HG02885 (cell line): ENCODE data around the gene RABGGTA.

Experiments used
- ATAC-seq: cut with Tn5 transposase; IDR thresholded peaks from one replicate; pipeline ENCODE4 v1.9.1; 2021; ENCODE audit warnings: mild to moderate bottlenecking; ENCODE audit not compliant: unreplicated experiment, poor library complexity

The RABGGTA gene, protein sequence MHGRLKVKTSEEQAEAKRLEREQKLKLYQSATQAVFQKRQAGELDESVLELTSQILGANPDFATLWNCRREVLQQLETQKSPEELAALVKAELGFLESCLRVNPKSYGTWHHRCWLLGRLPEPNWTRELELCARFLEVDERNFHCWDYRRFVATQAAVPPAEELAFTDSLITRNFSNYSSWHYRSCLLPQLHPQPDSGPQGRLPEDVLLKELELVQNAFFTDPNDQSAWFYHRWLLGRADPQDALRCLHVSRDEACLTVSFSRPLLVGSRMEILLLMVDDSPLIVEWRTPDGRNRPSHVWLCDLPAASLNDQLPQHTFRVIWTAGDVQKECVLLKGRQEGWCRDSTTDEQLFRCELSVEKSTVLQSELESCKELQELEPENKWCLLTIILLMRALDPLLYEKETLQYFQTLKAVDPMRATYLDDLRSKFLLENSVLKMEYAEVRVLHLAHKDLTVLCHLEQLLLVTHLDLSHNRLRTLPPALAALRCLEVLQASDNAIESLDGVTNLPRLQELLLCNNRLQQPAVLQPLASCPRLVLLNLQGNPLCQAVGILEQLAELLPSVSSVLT

GRCh38 chr14:24271134-24271833 lies at the start of gene RABGGTA:
RABGGTA (minus strand) TSS chr14:24271597; CDS start chr14:24271115, 482 bp downstream.
- ATAC-seq = peak; percentile 90

DNA sequence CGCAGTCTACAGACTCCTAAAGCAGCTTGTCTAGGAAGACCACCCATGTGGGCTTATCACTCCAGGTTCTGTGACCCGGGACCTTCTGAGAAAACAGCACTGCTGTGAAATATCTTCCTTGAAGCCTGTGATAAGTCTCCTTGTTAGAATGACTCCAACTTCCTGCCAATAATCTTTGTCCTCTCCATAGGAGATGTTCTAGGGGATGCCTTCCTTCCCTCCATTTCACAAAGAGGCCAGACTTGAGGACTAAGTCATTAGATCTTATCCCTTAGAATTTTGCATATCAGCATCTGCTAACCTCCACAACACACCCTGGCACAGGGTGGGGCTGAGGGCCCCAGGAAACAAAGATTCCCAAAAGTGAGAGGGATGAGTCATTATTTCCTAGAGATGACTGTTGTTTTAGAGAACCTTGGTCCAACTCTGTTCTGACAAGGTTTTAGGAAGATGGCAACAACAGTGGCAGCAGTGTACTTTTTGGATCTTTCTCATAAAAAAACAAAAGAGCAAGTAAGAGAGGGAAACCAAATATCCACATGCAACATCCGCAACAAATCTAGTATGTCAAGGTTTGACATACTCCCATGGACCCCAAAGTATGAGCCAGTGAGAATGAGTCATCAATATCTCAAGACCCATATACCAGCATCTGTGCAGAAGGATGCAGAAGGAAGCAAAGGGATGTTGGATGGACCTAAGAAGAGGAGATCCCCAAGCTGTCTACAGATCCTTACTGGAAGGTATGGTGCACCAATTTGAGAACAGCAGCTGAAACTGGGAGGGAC lies 45.9 kb upstream of the RABGGTA start:
- no peak for ATAC-seq

- ATAC-seq = no peak
Observed at GRCh38 chr14:24316597-24316950, 45.2 kb upstream of the RABGGTA start.

GRCh38 chr14:24315807-24316596 lies 44.6 kb upstream of the RABGGTA start:
- no peak for ATAC-seq

DNA sequence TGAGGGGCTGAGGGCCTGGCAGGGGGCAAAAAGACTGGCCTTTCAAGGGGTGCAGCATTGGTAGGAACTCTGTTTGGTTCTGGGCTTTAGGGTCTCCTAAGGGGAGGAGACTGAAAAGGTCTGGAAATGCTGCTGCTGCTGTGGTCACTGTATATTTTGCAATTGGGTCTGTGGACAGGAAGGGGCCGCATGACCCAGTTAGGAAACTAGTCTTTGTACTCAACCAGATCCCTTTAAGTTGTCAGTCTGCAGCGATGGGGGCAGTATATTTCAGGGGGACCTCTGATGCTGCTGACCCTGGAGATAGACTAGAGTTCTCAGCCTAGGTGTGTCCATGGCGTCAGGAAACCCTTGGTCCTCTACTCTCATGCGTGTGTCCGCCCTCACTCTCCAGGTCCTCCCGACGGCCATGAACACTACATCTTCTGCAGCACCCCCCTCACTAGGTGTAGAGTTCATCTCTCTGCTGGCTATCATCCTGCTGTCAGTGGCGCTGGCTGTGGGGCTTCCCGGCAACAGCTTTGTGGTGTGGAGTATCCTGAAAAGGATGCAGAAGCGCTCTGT lies 43.9 kb upstream of the RABGGTA start:
- ATAC-seq = no peak

DNA sequence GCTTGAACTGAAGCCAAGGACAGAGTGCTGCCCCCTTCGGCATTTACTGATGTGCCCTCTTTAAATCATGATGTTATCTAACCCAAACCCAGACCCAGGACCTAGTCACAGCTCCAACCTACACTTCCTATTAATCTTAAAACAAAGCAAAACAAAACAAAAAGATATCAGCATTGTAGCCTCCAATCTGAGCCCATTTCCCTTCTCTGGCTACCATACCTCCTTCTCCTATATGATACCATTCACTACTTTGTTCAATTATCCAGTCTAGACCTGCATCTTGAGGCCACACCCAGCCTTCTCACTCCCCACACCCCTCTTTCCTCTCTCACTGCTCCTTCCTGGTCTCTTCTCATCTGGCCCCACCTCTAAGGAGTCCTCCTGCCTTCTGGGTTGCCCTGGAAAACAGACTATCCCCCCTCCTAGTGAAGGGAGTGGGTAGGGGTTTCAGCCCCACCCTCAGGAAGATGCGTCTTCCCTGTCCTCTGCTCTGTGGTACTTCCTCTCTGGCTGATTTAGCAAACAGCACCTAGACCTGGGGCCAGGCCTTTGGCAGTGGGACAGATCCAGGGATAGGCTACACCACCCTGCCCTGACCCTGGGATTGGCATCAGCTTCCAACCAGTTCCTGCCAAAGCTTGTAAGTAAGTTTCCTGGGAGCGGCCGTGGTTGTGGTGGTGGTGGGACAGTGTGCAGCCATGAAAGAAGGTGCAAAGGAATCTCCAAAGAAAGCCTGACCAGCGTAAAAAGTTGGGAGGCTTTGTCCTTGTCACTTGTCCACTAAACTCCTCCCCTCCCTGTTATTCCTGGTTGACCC lies 43.2 kb upstream of the RABGGTA start:
- ATAC-seq = no peak

DNA sequence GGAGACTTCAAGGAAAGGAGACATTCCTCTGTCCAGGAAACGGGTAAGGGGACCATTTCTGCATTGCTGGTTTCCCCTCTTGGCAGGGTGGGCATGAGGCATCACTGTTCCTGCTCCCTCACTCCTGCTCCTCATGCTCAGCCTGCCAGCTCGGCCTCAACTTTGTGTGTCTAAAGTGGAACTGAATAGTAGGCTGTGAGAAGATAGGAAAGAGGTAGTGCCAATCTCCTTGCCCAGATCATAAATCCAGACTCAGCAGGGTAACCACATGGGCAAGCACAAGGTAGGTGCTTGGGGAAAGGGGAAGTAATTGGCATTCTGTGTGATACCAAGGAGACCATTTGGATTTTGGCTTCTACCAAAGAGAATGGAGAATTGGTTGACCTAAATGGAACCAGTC lies 42.5 kb upstream of the RABGGTA start:
- ATAC-seq = no peak

DNA sequence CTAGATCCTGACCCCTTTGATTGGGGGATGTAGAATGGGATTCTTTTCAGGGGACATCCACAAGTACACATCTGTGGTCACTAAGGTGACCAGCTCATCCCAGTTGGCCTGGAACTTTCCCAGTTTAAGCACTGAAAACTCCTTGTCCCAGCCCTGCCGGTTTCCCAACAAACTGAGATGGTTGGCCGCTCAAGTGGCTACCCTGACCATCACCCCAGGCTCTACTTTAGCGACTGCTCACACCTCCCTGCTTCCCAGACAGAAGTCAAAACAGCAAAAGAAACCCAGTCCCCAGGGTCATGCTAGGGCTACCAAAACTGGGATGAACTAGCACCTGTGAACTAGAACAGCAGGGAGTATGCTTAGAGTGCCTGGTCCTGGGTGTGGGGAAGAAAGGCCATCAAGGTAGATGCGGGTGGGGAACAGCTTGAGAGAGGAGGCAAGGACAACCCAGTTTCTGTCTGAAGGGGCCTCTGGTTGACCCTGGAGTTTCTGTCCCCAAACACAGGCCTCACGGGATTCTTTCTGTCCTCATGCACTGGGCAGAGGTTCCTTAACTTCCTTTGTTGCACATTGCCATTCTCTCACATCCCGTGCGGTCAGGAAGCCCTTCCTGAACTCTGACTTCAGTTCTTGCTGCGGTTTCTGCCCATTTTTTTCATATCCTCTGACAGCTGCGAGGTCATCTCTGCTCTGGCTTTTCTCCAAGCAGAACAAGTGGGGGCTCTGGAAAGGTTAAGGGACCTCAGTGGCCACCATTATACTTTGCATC lies 41.5 kb upstream of the RABGGTA start:
- no peak for ATAC-seq

DNA sequence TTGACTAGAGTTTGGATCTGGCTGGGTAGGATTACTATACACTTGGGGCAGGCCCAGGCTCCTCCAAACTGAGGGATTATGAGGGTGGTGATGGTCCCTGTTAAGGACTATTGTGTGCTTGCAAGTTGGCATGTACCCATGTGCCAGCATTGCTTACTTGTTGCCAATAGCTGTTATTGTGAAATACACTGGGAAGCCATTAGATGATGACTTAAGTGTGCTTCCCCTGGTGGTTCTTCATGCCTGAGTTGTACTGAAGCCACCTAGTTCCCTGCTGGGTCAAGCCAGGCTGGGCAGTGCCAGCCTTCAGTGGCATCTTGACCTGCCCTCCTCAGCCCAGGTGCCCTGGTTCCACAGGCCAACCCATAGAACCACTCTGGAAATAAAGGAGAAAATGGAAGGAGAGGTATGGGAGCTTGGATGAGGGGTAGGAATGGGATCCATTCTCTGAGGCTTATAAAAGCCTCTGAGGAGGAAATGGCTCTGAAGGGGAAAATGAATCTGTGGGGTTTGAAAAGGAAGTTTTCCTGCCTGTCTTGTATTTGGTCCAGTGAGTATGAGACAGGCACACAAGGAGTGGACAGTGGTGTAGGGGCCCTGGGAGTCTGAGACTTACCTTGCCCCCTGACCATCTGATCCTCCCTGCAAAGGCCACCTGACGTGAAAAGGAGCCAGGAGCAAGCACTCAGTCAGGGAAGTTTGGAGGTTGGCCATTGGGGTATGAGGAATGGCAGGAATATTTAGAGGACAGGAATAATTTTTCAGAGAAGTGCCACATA lies 40.6 kb upstream of the RABGGTA start:
- no peak for ATAC-seq

DNA sequence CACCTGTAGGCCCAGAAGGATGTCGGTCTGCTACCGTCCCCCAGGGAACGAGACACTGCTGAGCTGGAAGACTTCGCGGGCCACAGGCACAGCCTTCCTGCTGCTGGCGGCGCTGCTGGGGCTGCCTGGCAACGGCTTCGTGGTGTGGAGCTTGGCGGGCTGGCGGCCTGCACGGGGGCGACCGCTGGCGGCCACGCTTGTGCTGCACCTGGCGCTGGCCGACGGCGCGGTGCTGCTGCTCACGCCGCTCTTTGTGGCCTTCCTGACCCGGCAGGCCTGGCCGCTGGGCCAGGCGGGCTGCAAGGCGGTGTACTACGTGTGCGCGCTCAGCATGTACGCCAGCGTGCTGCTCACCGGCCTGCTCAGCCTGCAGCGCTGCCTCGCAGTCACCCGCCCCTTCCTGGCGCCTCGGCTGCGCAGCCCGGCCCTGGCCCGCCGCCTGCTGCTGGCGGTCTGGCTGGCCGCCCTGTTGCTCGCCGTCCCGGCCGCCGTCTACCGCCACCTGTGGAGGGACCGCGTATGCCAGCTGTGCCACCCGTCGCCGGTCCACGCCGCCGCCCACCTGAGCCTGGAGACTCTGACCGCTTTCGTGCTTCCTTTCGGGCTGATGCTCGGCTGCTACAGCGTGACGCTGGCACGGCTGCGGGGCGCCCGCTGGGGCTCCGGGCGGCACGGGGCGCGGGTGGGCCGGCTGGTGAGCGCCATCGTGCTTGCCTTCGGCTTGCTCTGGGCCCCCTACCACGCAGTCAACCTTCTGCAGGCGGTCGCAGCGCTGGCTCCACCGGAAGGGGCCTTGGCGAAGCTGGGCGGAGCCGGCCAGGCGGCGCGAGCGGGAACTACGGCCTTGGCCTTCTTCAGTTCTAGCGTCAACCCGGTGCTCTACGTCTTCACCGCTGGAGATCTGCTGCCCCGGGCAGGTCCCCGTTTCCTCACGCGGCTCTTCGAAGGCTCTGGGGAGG lies 39.5 kb upstream of the RABGGTA start, which contains the start of gene LTB4R:
TSS of gene LTB4R (plus strand) at position 857 of the 959 bp plus-strand sequence. CDS start 4,150 bp downstream, outside the sequence.
- peak; percentile 70 for ATAC-seq

- no peak for ATAC-seq
Observed at GRCh38 chr14:24310265-24310645, 38.9 kb upstream of the RABGGTA start.

- ATAC-seq = no peak
Observed at GRCh38 chr14:24309538-24310264, 38.3 kb upstream of the RABGGTA start, which contains the start of gene LTB4R2. LTB4R2 (plus strand) TSS chr14:24310140; CDS start chr14:24310665, 525 bp downstream.

GRCh38 chr14:24308342-24309124 lies 37.1 kb upstream of the RABGGTA start:
- ATAC-seq = no peak

GRCh38 chr14:24307575-24308341 lies 36.4 kb upstream of the RABGGTA start, which contains the start of gene CIDEB:
CIDEB (minus strand) TSS chr14:24307977; CDS start chr14:24307858, 119 bp downstream.
- no peak for ATAC-seq
